ENCODE results near the gene OGFOD3.
"Not testable (repeated sequence)": the region's sequence is repeated elsewhere in the genome, so short reads cannot be mapped to it uniquely, and the experiment has no call there.

Gene OGFOD3

DNA sequence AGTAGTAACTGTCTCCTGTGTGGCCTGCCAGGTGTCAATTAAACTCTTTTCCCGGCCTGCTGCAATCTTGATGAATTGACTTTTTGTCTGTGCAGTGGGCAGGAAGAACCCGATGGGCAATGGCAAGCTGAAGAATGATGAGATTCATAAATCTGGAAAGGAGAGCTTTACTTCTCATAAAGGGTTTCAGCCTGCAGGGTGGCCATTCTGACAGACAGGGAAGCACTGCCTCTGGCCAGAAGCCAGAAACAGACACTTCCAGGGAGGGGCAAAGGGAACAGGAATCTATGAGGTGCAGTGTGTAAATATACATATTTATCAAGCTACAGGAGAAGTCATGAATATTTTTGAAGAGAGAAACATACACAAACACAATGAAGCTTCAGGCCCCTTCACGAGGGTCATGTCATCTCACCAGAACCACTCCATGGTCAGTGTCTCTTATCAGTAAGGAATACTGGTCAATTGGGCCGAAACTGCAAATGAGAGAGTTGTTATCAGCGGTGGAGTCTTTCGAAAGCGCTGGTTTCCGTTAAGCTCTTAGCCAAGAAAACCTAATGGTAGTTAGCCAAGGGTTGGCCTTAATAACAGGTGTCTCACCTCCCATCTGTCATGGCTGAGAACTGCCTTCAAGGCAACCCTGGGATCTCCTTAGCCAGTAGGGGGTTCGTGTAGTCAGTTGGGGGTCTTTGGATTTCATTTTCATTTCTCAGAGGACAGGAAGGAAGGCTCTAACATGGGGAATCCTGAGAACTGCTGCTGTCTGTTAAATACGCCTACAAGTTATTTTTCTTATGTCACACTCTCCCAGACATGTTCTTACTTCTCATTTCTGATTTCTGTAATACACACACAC, 38.9 kb upstream of the OGFOD3 start:
- Histone ChIP-seq H3K4me1 (ENCODE audit: control insufficient read depth, insufficient read depth, low read length) (peaks cover 13% of the 10 kb centered on the region), H3K4me3 (ENCODE audit: low read length) (peak overlapping the region; percentile 96), H3K36me3 (ENCODE audit: control insufficient read depth, insufficient read depth, low read length, severe bottlenecking) (peaks cover 18% of the 10 kb centered on the region), H3K27me3 (replicated peaks; ENCODE audit: control insufficient read depth, insufficient read depth, low read length) (no peaks in the 10 kb centered on the region), H3K9ac (ENCODE audit: low read length) (peak overlapping the region; percentile 98), H3K9me3 (ENCODE audit: control insufficient read depth, low read length) (no peaks in the 10 kb centered on the region)
- no peak for DNase-seq (ENCODE audit: low read depth)

DNA sequence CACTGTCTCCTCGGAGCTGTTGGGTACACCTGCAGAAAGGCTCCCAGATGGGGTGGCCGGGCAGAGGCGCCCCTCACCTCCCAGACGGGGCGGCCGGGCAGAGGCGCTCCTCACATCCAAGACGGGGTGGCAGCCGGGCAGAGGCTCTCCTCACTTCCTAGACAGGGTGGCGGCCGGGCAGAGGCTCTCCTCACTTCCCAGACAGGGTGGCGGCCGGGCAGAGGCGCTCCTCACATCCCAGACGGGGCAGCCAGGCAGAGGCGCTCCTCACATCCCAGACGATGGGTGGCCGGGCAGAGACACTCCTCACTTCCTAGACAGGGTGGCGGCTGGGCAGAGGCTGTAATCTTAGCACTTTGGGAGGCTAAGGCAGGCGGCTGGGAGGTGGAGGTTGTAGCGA, 35.3 kb upstream of the OGFOD3 start:
- not testable (repeated sequence) for H3K4me3 ChIP-seq (ENCODE audit: low read length); H3K36me3 ChIP-seq (ENCODE audit: control insufficient read depth, insufficient read depth, low read length, severe bottlenecking); H3K27me3 ChIP-seq (replicated peaks; ENCODE audit: control insufficient read depth, insufficient read depth, low read length); H3K9me3 ChIP-seq (ENCODE audit: control insufficient read depth, low read length); DNase-seq (ENCODE audit: low read depth); H3K9ac ChIP-seq (ENCODE audit: low read length)
- H3K4me1 ChIP-seq (ENCODE audit: control insufficient read depth, insufficient read depth, low read length): peaks cover 24% of the 10 kb centered on the region

DNA sequence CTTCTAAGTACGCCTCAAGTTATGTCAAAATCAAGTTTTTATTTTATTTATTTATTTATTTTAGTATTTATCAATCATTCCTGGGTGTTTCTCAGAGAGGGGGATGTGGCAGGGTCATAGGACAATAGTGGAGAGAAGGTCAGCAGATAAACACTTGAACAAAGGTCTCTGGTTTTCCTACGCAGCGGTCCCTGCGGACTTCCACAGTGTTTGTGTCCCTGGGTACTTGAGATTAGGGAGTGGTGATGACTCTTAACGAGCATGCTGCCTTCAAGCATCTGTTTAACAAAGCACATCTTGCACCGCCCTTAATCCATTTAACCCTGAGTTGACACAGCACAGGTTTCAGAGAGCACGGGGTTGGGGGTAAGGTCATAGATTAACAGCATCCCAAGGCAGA, 34.8 kb upstream of the OGFOD3 start:
- H3K9ac ChIP-seq (ENCODE audit: low read length); H3K36me3 ChIP-seq (ENCODE audit: control insufficient read depth, insufficient read depth, low read length, severe bottlenecking); H3K27me3 ChIP-seq (replicated peaks; ENCODE audit: control insufficient read depth, insufficient read depth, low read length); H3K9me3 ChIP-seq (ENCODE audit: control insufficient read depth, low read length); DNase-seq (ENCODE audit: low read depth); H3K4me3 ChIP-seq (ENCODE audit: low read length): not testable (repeated sequence)
- peaks cover 24% of the 10 kb centered on the region for H3K4me1 ChIP-seq (ENCODE audit: control insufficient read depth, insufficient read depth, low read length)

DNA sequence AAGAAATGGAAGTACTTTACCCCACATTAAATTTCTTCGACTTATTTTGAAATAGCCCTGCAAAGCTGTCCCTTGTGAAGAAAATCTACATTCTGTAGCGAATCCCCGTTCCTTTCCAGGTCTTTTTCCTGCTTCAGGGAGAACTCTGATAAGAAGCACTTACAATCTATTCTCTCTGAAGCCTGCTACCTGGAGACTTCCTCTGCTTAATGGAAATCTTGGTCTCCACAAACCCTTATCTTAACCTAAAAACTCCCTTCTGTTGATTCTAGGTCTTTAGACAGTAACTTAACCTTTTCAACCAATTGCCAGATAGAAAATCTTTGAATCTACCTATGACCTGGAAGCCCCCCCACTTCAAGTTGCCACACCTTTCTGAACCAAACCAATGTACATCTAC, 33.8 kb upstream of the OGFOD3 start:
- no peak overlapping the region for H3K9ac ChIP-seq (ENCODE audit: low read length)
- no peaks in the 10 kb centered on the region for H3K36me3 ChIP-seq (ENCODE audit: control insufficient read depth, insufficient read depth, low read length, severe bottlenecking)
- H3K27me3 ChIP-seq (replicated peaks; ENCODE audit: control insufficient read depth, insufficient read depth, low read length): no peaks in the 10 kb centered on the region
- no peak for DNase-seq (ENCODE audit: low read depth)
- peaks cover 17% of the 10 kb centered on the region for H3K4me1 ChIP-seq (ENCODE audit: control insufficient read depth, insufficient read depth, low read length)
- no peaks in the 10 kb centered on the region for H3K9me3 ChIP-seq (ENCODE audit: control insufficient read depth, low read length)
- H3K4me3 ChIP-seq (ENCODE audit: low read length): no peak overlapping the region

- H3K36me3 ChIP-seq (ENCODE audit: control insufficient read depth, insufficient read depth, low read length, severe bottlenecking): no peaks in the 10 kb centered on the region
- H3K9me3 ChIP-seq (ENCODE audit: control insufficient read depth, low read length): no peaks in the 10 kb centered on the region
- H3K4me1 ChIP-seq (ENCODE audit: control insufficient read depth, insufficient read depth, low read length): peaks cover 15% of the 10 kb centered on the region
- peak within 1 kb of the TSS; percentile 92 for H3K4me3 ChIP-seq (ENCODE audit: low read length)
- peak within 1 kb of the TSS; percentile 98 for H3K9ac ChIP-seq (ENCODE audit: low read length)
- H3K27me3 ChIP-seq (replicated peaks; ENCODE audit: control insufficient read depth, insufficient read depth, low read length): no peaks in the 10 kb centered on the region
- DNase-seq (ENCODE audit: low read depth): peak; percentile 98
Observed at GRCh38 chr17:82450357-82451106, 32.1 kb upstream of the OGFOD3 start, which contains the start of gene CYBC1. Gene CYBC1 (minus strand): TSS chr17:82450752. CDS start chr17:82449254, 1,498 bp downstream.

- Histone ChIP-seq H3K36me3 (ENCODE audit: control insufficient read depth, insufficient read depth, low read length, severe bottlenecking) (no peaks in the 10 kb centered on the region), H3K9ac (ENCODE audit: low read length) (peak overlapping the region; percentile 98), H3K27me3 (replicated peaks; ENCODE audit: control insufficient read depth, insufficient read depth, low read length) (no peaks in the 10 kb centered on the region), H3K4me1 (ENCODE audit: control insufficient read depth, insufficient read depth, low read length) (peaks cover 15% of the 10 kb centered on the region), H3K9me3 (ENCODE audit: control insufficient read depth, low read length) (no peaks in the 10 kb centered on the region), H3K4me3 (ENCODE audit: low read length) (peak overlapping the region; percentile 92)
- no peak for DNase-seq (ENCODE audit: low read depth)
Observed at GRCh38 chr17:82449883-82450356, 31.5 kb upstream of the OGFOD3 start.

GRCh38 chr17:82449131-82449882, 30.9 kb upstream of the OGFOD3 start:
- H3K9ac ChIP-seq (ENCODE audit: low read length): peak overlapping the region; percentile 98
- peak overlapping the region; percentile 92 for H3K4me3 ChIP-seq (ENCODE audit: low read length)
- peaks cover 15% of the 10 kb centered on the region for H3K4me1 ChIP-seq (ENCODE audit: control insufficient read depth, insufficient read depth, low read length)
- no peak for DNase-seq (ENCODE audit: low read depth)
- no peaks in the 10 kb centered on the region for H3K27me3 ChIP-seq (replicated peaks; ENCODE audit: control insufficient read depth, insufficient read depth, low read length)
- H3K36me3 ChIP-seq (ENCODE audit: control insufficient read depth, insufficient read depth, low read length, severe bottlenecking): peaks cover 4% of the 10 kb centered on the region
- H3K9me3 ChIP-seq (ENCODE audit: control insufficient read depth, low read length): no peaks in the 10 kb centered on the region

DNA sequence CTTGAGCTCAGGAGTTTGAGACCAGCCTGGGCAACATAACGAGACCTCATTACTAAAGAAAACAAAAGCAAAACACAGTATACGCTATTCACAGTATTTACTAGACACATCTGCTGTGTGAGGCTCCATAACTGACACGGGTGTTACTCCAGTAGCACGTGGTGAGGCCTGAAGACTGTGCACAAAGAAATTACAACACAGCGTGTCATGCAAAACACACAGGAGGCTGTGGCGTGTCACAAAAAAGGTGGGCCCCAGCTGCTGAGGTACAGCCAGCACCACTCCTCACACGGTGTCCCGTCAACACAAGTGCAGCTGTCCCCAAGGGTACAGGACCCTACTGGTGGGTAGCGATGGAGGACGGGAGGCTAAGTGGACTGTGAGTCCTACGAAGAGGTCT, 29.5 kb upstream of the OGFOD3 start:
- no peaks in the 10 kb centered on the region for H3K9me3 ChIP-seq (ENCODE audit: control insufficient read depth, low read length)
- peaks cover 15% of the 10 kb centered on the region for H3K4me1 ChIP-seq (ENCODE audit: control insufficient read depth, insufficient read depth, low read length)
- H3K4me3 ChIP-seq (ENCODE audit: low read length): no peak overlapping the region
- no peaks in the 10 kb centered on the region for H3K27me3 ChIP-seq (replicated peaks; ENCODE audit: control insufficient read depth, insufficient read depth, low read length)
- no peak for DNase-seq (ENCODE audit: low read depth)
- H3K9ac ChIP-seq (ENCODE audit: low read length): no peak overlapping the region
- H3K36me3 ChIP-seq (ENCODE audit: control insufficient read depth, insufficient read depth, low read length, severe bottlenecking): peaks cover 13% of the 10 kb centered on the region

DNA sequence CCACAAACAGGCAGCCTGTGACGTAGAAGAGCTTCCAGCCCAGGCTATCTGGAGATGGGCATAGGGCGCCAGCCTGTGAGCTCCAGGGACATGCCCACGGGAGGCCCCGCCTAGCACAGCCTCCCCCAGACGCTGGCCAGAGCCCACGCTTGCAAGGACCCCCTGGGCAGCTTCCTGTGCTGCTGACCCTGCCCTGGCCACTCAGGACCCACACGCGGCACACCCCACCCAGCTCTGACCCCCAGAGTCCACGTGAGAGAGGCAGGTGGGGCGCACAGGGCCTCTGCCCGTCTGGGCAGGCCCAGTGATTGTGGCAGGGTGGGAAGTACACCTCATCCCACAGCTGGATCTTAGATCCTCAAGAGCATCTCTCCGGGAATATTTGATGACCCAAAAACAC, 28.3 kb upstream of the OGFOD3 start:
- H3K9ac ChIP-seq (ENCODE audit: low read length): no peak overlapping the region
- H3K36me3 ChIP-seq (ENCODE audit: control insufficient read depth, insufficient read depth, low read length, severe bottlenecking): peaks cover 24% of the 10 kb centered on the region
- H3K4me1 ChIP-seq (ENCODE audit: control insufficient read depth, insufficient read depth, low read length): peaks cover 15% of the 10 kb centered on the region
- H3K4me3 ChIP-seq (ENCODE audit: low read length): no peak overlapping the region
- H3K27me3 ChIP-seq (replicated peaks; ENCODE audit: control insufficient read depth, insufficient read depth, low read length): no peaks in the 10 kb centered on the region
- DNase-seq (ENCODE audit: low read depth): no peak
- no peaks in the 10 kb centered on the region for H3K9me3 ChIP-seq (ENCODE audit: control insufficient read depth, low read length)

DNA sequence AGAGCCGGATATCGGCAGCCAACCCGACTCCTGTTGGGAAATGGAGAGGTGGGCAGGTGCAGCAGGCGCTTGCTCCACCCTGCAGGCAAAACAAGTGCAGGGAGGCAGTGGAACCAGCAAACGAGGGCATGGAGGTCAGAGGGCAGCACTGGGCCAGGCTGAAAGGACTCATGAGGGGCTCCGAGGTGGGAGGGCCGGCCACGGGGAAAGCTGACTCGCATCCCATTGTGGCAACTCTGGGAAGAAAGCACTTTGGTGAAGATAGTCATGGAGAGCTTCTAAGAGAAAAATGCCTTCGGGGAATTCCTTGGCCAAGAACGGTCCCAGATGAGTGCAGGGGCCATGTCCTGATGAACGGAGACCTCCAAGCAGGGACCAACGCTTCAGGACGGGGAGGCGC, 27.7 kb upstream of the OGFOD3 start:
- H3K36me3 ChIP-seq (ENCODE audit: control insufficient read depth, insufficient read depth, low read length, severe bottlenecking): peaks cover 25% of the 10 kb centered on the region
- no peak overlapping the region for H3K9ac ChIP-seq (ENCODE audit: low read length)
- peaks cover 11% of the 10 kb centered on the region for H3K4me1 ChIP-seq (ENCODE audit: control insufficient read depth, insufficient read depth, low read length)
- no peaks in the 10 kb centered on the region for H3K9me3 ChIP-seq (ENCODE audit: control insufficient read depth, low read length)
- no peaks in the 10 kb centered on the region for H3K27me3 ChIP-seq (replicated peaks; ENCODE audit: control insufficient read depth, insufficient read depth, low read length)
- no peak for DNase-seq (ENCODE audit: low read depth)
- no peak overlapping the region for H3K4me3 ChIP-seq (ENCODE audit: low read length)

- Histone ChIP-seq H3K9ac (ENCODE audit: low read length) (no peak overlapping the region), H3K9me3 (ENCODE audit: control insufficient read depth, low read length) (no peaks in the 10 kb centered on the region), H3K4me1 (ENCODE audit: control insufficient read depth, insufficient read depth, low read length) (peaks cover 8% of the 10 kb centered on the region), H3K4me3 (ENCODE audit: low read length) (no peak overlapping the region), H3K27me3 (replicated peaks; ENCODE audit: control insufficient read depth, insufficient read depth, low read length) (no peaks in the 10 kb centered on the region), H3K36me3 (ENCODE audit: control insufficient read depth, insufficient read depth, low read length, severe bottlenecking) (peaks cover 25% of the 10 kb centered on the region)
- no peak for DNase-seq (ENCODE audit: low read depth)
Observed at GRCh38 chr17:82445542-82445941, 27.2 kb upstream of the OGFOD3 start.
